Mucosa of descending colon (tissue), 3 donors: Measurements from ENCODE around the gene CCT2. TPM values are rescaled to one million over a fixed set of nuclear protein-coding genes. Genes with fewer than 3 reads are reported as not detected.

Experiments used
- ATAC-seq: fragments of 200-7000 bp; cut with Tn5 transposase; one replicate; pipeline ENCODE4 v1.9.1; 2020; ENCODE audit warnings: mild to moderate bottlenecking, moderate library complexity
- DNase-seq, 3 donors: peaks; one replicate each; pipeline ENCODE4 v3.0.0-alpha.2; 2020
- H3K36me3 ChIP-seq: fragments of 200-600 bp; one replicate; pipeline ENCODE4 v1.8.0; 2021; ENCODE audit warnings: low read depth, mild to moderate bottlenecking
- H3K4me1 ChIP-seq: fragments of 200-600 bp; one replicate; pipeline ENCODE4 v1.8.0; 2021; ENCODE audit warnings: low read depth, mild to moderate bottlenecking
- H3K4me3 ChIP-seq: fragments of 200-600 bp; one replicate; pipeline ENCODE4 v1.8.0; 2021; ENCODE audit warnings: mild to moderate bottlenecking
- H3K9me3 ChIP-seq: fragments of 200-600 bp; one replicate; pipeline ENCODE4 v1.8.0; 2021; ENCODE audit warnings: mild to moderate bottlenecking
- intact Hi-C, 2 donors: fragments of 100-400 bp; cut with DNase I in 1 of 2; cut with micrococcal nuclease in 1 of 2; formaldehyde crosslinking; loops; one replicate each; pipeline versions ENCODE4 v1.11.0 to v1.11.1; 2022; cut with DNase I, micrococcal nuclease
- total RNA-seq, 3 donors: library from RNA; stranded (reverse); fragmentation: NEBNext Ultra II Directional in 2 of 3; extraction: Animal tissue kit (Norgen Biotek cat#: 25700) in 2 of 3; gene quantifications; one replicate each; pipeline versions ENCODE4 v1.2.1 to v1.2.4, GENCODE V29; 2021 to 2023
- TF ChIP-seq, protein P1 (sequence below): fragments of 200-600 bp; IDR thresholded peaks from one replicate; pipeline ENCODE4 v1.8.0; 2022; ENCODE audit warnings: antibody characterized with exemption, mild to moderate bottlenecking
- donor health status: DM: no; HTN: no; CAD: no; lungs with moderate emphysema.
- donor health status: DM: no; HTN: no; CAD: no.
- donor health status: DM: no; HTN: yes; CAD: no.

CCT2 gene
- total RNA-seq, 3 donors from 2014 or later, result 85.0 to 106 (median 103) TPM

GRCh38 chr12:69563166-69563762 lies 22.0 kb upstream of the CCT2 start:
- TF ChIP-seq, protein P1, sequence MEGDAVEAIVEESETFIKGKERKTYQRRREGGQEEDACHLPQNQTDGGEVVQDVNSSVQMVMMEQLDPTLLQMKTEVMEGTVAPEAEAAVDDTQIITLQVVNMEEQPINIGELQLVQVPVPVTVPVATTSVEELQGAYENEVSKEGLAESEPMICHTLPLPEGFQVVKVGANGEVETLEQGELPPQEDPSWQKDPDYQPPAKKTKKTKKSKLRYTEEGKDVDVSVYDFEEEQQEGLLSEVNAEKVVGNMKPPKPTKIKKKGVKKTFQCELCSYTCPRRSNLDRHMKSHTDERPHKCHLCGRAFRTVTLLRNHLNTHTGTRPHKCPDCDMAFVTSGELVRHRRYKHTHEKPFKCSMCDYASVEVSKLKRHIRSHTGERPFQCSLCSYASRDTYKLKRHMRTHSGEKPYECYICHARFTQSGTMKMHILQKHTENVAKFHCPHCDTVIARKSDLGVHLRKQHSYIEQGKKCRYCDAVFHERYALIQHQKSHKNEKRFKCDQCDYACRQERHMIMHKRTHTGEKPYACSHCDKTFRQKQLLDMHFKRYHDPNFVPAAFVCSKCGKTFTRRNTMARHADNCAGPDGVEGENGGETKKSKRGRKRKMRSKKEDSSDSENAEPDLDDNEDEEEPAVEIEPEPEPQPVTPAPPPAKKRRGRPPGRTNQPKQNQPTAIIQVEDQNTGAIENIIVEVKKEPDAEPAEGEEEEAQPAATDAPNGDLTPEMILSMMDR, result no peak
- Histone ChIP-seq H3K36me3 (no peaks in the 10 kb centered on the region), H3K4me3 (no peak overlapping the region), H3K4me1 (no peaks in the 10 kb centered on the region), H3K9me3 (no peaks in the 10 kb centered on the region)
- intact Hi-C loops, result no loop called here
- ATAC-seq (no peak), DNase-seq (no peak)

DNA sequence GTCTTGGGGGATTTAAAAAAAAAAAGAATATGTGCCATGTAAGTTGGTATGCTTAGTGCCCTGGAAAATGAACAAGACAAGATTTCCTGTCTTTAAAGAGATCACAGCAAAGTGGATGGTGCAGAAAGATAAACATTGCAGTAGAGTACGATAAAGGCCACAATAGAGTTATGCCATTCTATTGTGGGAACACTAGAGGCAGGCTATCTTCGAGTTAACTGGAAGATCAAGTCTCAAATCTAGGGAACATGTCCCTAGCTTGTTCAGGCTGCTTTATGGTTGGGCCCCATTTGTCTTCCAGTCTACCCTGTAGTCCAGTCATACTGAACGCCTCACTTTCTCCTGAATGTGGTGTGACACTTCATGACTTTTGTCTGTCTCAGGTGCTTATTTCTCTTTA lies 18.7 kb upstream of the CCT2 start:
- Histone ChIP-seq H3K36me3 (no peaks in the 10 kb centered on the region), H3K4me3 (no peak overlapping the region), H3K4me1 (no peaks in the 10 kb centered on the region), H3K9me3 (no peaks in the 10 kb centered on the region)
- intact Hi-C loops, result no loop called here
- ATAC-seq (no peak), DNase-seq (no peak)
- TF ChIP-seq, protein P1, result no peak

DNA sequence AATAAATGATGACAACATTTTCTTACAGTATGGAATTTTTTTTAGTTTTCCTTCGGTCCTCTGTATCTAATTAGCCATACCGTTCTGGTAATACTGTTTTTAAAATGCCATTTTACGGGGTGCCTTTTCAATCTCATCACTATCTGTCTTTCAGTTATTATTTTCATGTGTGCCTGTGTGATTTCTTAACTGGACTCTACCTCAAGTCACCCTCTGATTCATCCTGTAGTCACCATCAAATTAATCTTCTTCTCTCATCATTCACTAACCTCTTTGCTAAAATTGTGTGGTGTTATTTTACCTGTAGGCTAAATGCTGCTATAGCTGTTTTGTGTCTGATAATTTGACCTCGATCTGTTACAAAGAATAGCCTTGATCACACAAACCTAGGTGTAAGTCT lies 16.0 kb upstream of the CCT2 start:
- ATAC-seq, result no peak
- no peaks in the 10 kb centered on the region for H3K4me1 ChIP-seq

DNA sequence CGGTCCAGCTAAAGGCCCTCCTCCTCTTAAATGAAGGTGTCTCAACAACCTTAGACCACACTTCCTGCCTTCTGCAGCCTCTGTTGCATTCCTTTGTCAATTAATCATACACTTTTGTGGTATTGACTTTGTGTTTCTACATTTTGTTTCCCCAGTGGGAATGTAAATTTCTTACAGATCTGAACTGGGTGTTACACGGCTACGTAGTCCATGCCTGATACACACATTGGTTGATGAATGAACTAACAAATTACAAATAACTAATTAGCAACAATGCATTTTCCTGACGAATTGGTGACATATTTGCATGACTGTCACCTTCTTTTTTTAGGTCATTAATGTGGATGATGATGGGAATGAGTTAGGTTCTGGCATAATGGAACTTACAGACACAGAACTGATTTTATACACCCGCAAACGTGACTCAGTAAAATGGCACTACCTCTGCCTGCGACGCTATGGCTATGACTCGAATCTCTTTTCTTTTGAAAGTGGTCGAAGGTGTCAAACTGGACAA lies 15.2 kb upstream of the CCT2 start:
- ATAC-seq (no peak), DNase-seq (no peak)
- H3K4me3 ChIP-seq, result no peak overlapping the region
- H3K4me1 ChIP-seq, result no peaks in the 10 kb centered on the region
- TF ChIP-seq, protein P1, result no peak
- H3K36me3 ChIP-seq, result no peaks in the 10 kb centered on the region
- no peaks in the 10 kb centered on the region for H3K9me3 ChIP-seq
- intact Hi-C loops, result no loop called here

More for the DNA sequence above, 16.0 kb upstream of the CCT2 start:
- Histone ChIP-seq H3K9me3 (no peaks in the 10 kb centered on the region), H3K4me3 (no peak overlapping the region), H3K36me3 (no peaks in the 10 kb centered on the region)
- DNase-seq, result no peak
- TF ChIP-seq, protein P1, result no peak
- intact Hi-C loops, result no loop called here

GRCh38 chr12:69570545-69571399 lies 14.5 kb upstream of the CCT2 start:
- intact Hi-C loops, result no loop called here
- TF ChIP-seq, protein P1, result peak; percentile 31
- Histone ChIP-seq H3K36me3 (no peaks in the 10 kb centered on the region), H3K4me3 (no peak overlapping the region), H3K4me1 (no peaks in the 10 kb centered on the region), H3K9me3 (no peaks in the 10 kb centered on the region)
- ATAC-seq, result peak; percentile 78
- DNase-seq, result peak in 1 of 3 donors; percentile 84
